ENCODE results near the gene STMN1.

DNA sequence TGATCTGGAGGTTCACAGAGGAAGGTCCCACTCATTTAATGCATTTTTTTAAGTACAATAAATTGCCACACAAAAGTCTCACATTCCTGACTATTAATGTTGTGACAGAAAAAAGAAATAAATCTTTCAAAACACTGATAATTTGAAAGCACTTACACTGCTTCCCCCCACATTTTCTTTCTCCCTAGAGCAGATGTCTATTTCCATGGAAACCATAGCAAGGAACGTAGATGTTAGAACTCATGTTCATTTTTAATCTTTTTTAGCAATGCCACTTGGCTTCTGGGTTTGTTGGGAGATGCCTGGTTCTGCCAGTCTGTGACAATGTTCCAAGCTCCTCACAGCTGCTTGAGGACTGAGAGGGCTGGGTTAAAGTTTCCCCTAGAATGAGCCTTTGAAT lies 1.9 kb upstream of the STMN1 start:
- TF ChIP-seq, protein P1, sequence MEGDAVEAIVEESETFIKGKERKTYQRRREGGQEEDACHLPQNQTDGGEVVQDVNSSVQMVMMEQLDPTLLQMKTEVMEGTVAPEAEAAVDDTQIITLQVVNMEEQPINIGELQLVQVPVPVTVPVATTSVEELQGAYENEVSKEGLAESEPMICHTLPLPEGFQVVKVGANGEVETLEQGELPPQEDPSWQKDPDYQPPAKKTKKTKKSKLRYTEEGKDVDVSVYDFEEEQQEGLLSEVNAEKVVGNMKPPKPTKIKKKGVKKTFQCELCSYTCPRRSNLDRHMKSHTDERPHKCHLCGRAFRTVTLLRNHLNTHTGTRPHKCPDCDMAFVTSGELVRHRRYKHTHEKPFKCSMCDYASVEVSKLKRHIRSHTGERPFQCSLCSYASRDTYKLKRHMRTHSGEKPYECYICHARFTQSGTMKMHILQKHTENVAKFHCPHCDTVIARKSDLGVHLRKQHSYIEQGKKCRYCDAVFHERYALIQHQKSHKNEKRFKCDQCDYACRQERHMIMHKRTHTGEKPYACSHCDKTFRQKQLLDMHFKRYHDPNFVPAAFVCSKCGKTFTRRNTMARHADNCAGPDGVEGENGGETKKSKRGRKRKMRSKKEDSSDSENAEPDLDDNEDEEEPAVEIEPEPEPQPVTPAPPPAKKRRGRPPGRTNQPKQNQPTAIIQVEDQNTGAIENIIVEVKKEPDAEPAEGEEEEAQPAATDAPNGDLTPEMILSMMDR (IDR thresholded peaks at IDR 0.05): no peak
- no peak for TF ChIP-seq EP300 (IDR thresholded peaks at IDR 0.05)
